Keratinocyte (primary cell): Measurements from ENCODE around the gene CCDC122. TPM values are rescaled to one million over a fixed set of nuclear protein-coding genes. Genes with fewer than 3 reads are reported as not detected.
A peak's percentile ranks its signal among the peaks of the same experiment; 100 is the strongest.

Experiments used
- DNase-seq: peaks from one replicate; pipeline ENCODE4 v3.0.0-alpha.2; 2011; ENCODE audit warnings: low read depth, missing footprints, low spot score
- FAIRE-seq: peaks from 2 replicates; lab custom pipeline; 2011; peaks lifted over from hg19 to GRCh38; lab: Jason Lieb, UNC
- H2AFZ ChIP-seq: 2 replicates; pipeline ENCODE4 v1.6.0; 2012; ENCODE audit warnings: low read length, control low read depth, inconsistent platforms; ENCODE audit not compliant: control insufficient read depth
- H3K27ac ChIP-seq: 2 replicates; pipeline ENCODE4 v1.5.1; 2011; ENCODE audit warnings: low read length; ENCODE audit not compliant: control insufficient read depth, insufficient read depth
- H3K27me3 ChIP-seq: 3 replicates; pipeline ENCODE4 v1.6.0; 2011; ENCODE audit warnings: low read length; ENCODE audit not compliant: control insufficient read depth, insufficient read depth; ENCODE audit errors: extremely low read depth
- H3K36me3 ChIP-seq, 2 experiments: 2 replicates in 1 of 2; 3 replicates in 1 of 2; pipeline ENCODE4 v1.5.1; 2011; ENCODE audit warnings: low read length in 2 of 2, mild to moderate bottlenecking in 1 of 2; ENCODE audit not compliant: control insufficient read depth in 2 of 2, insufficient read depth in 2 of 2; ENCODE audit errors: extremely low read depth in 1 of 2
- H3K4me1 ChIP-seq: 3 replicates; pipeline ENCODE4 v1.5.1; 2011; ENCODE audit warnings: low read length; ENCODE audit not compliant: control insufficient read depth, insufficient read depth; ENCODE audit errors: extremely low read depth
- H3K4me2 ChIP-seq: 3 replicates; pipeline ENCODE4 v1.6.0; 2011; ENCODE audit warnings: low read depth, low read length; ENCODE audit not compliant: control insufficient read depth, insufficient read depth; ENCODE audit errors: extremely low read depth
- H3K4me3 ChIP-seq, 3 experiments: fragments of 200-600 bp in 1 of 3; sonication (generic) in 1 of 3; 2 replicates in 2 of 3; 3 replicates in 1 of 3; pipeline ENCODE4 v1.5.1; 2011 to 2016; ENCODE audit warnings: low read length in 3 of 3, mild to moderate bottlenecking in 3 of 3, control low read depth in 2 of 3, inconsistent platforms in 1 of 3, low read depth in 1 of 3, mixed read lengths in 1 of 3, mixed run types in 1 of 3, moderate library complexity in 1 of 3; ENCODE audit not compliant: control insufficient read depth in 2 of 3, insufficient read depth in 2 of 3; ENCODE audit errors: extremely low read depth in 1 of 3
- H3K79me2 ChIP-seq: 2 replicates; pipeline ENCODE4 v1.6.0; 2012; ENCODE audit warnings: low read length; ENCODE audit not compliant: control insufficient read depth, insufficient read depth
- H3K9ac ChIP-seq: 3 replicates; pipeline ENCODE4 v1.6.0; 2011; ENCODE audit warnings: low read length; ENCODE audit not compliant: control insufficient read depth, insufficient read depth; ENCODE audit errors: extremely low read depth
- H3K9me1 ChIP-seq: 3 replicates; pipeline ENCODE4 v1.6.0; 2011; ENCODE audit warnings: low read length; ENCODE audit not compliant: control insufficient read depth, insufficient read depth; ENCODE audit errors: extremely low read depth
- H3K9me3 ChIP-seq: 2 replicates; pipeline ENCODE4 v1.5.1; 2012; ENCODE audit warnings: low read depth, low read length; ENCODE audit not compliant: control insufficient read depth
- H4K20me1 ChIP-seq: 3 replicates; pipeline ENCODE4 v1.6.0; 2011; ENCODE audit warnings: low read length; ENCODE audit not compliant: control insufficient read depth, insufficient read depth; ENCODE audit errors: extremely low read depth
- EZH2 ChIP-seq: IDR thresholded peaks from one replicate; pipeline ENCODE4 v1.6.1; 2012; ENCODE audit warnings: inconsistent platforms, mild to moderate bottlenecking, low read length, moderate library complexity
- dilution Hi-C: fragments of 300-500 bp; cut with MboI; formaldehyde crosslinking; loops from one replicate; pipeline ENCODE4 v1.7.0; 2020; ENCODE audit warnings: low sequenced_read_pairs; ENCODE audit not compliant: extremely low pct_ligation_motif_present
- polyA plus RNA-seq, 5 experiments: library from polyadenylated mRNA; depleted of rRNA in 3 of 5; stranded (reverse) in 3 of 5; stranded (forward) in 1 of 5; unstranded in 1 of 5; fragments of >200 nt; gene quantifications; 1 replicate in 1 of 5; 2 replicates in 3 of 5; 3 replicates in 1 of 5; pipeline versions ENCODE4 v1.2.1 to v1.2.3, GENCODE V29; 2011 to 2012; ENCODE audit warnings: missing spikeins in 2 of 5, low read depth in 1 of 5, low replicate concordance in 1 of 5
- TF ChIP-seq, protein P1 (sequence below), 3 experiments: IDR thresholded peaks in 1 of 3; conservative IDR thresholded peaks in 1 of 3; optimal IDR thresholded peaks in 1 of 3; 2 replicates in 2 of 3; 3 replicates in 1 of 3; pipeline versions ENCODE3 to v1.5.1; 2011; ENCODE audit warnings: low read length in 3 of 3, mild to moderate bottlenecking in 3 of 3, moderate library complexity in 2 of 3, control low read depth in 1 of 3, inconsistent platforms in 1 of 3; ENCODE audit not compliant: insufficient read depth in 2 of 3; ENCODE audit errors: extremely low read depth in 1 of 3

Gene CCDC122
- polyA plus RNA-seq, 1 donor (not counting 4 experiments of a cell fraction or from before 2014, with no cell fraction given) = 1.5 TPM

DNA sequence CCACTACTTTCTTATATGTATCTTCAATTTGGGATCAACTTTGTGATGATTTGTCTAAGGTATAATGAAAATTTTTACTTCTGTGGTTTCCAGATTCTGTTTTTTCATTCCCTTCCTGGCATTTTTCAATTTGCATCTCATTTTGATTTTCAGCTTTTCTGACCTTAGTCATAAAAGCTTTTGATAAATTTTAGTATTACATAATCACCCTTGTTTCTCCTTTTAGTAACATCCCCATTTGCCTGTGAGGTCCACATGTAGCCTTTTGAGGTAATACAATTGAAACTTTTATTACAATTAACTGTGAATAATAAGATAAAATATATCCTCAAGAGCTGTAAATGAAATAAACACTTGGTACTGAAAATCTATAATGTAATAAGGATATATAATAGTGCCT is 31.3 kb upstream of the CCDC122 start:
- Histone ChIP-seq H3K79me2 (no peaks in the 10 kb centered on the region), H3K4me1 (peaks cover 4% of the 10 kb centered on the region), H3K4me2 (no peak overlapping the region), H2AFZ (no peak overlapping the region), H4K20me1 (no peaks in the 10 kb centered on the region), H3K9me1 (no peaks in the 10 kb centered on the region), H3K9ac (no peak overlapping the region), H3K9me3 (no peaks in the 10 kb centered on the region), H3K27ac (no peak overlapping the region), H3K4me3 (no peak overlapping the region), H3K36me3 (no peaks in the 10 kb centered on the region), H3K27me3 (no peaks in the 10 kb centered on the region)
- DNase-seq = no peak
- no peak for FAIRE-seq
- no peak for TF ChIP-seq EZH2
- TF ChIP-seq, protein P1, sequence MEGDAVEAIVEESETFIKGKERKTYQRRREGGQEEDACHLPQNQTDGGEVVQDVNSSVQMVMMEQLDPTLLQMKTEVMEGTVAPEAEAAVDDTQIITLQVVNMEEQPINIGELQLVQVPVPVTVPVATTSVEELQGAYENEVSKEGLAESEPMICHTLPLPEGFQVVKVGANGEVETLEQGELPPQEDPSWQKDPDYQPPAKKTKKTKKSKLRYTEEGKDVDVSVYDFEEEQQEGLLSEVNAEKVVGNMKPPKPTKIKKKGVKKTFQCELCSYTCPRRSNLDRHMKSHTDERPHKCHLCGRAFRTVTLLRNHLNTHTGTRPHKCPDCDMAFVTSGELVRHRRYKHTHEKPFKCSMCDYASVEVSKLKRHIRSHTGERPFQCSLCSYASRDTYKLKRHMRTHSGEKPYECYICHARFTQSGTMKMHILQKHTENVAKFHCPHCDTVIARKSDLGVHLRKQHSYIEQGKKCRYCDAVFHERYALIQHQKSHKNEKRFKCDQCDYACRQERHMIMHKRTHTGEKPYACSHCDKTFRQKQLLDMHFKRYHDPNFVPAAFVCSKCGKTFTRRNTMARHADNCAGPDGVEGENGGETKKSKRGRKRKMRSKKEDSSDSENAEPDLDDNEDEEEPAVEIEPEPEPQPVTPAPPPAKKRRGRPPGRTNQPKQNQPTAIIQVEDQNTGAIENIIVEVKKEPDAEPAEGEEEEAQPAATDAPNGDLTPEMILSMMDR (optimal IDR thresholded peaks at IDR 0.05 in 1 of 3, IDR thresholded peaks at IDR 0.05 in 1 of 3, conservative IDR thresholded peaks at IDR 0.05 in 1 of 3; ENCODE audit: extremely low read depth in 1 of 3, insufficient read depth in 2 of 3, low read length in 3 of 3) = no peak
- dilution Hi-C loops = no loop called here

GRCh38 chr13:43908156-43909126 is 28.9 kb upstream of the CCDC122 start:
- H3K4me1 ChIP-seq = peaks cover 4% of the 10 kb centered on the region
- TF ChIP-seq, protein P1 (optimal IDR thresholded peaks at IDR 0.05 in 1 of 3, IDR thresholded peaks at IDR 0.05 in 1 of 3, conservative IDR thresholded peaks at IDR 0.05 in 1 of 3; ENCODE audit: extremely low read depth in 1 of 3, insufficient read depth in 2 of 3, low read length in 3 of 3) = peak in 2 of 3 experiments; percentile 19 to 27
- TF ChIP-seq EZH2 = no peak
- H4K20me1 ChIP-seq = no peaks in the 10 kb centered on the region
- H3K79me2 ChIP-seq = no peaks in the 10 kb centered on the region
- no peaks in the 10 kb centered on the region for H3K27me3 ChIP-seq
- H3K4me2 ChIP-seq = peak overlapping the region; percentile 22
- H3K36me3 ChIP-seq = no peaks in the 10 kb centered on the region
- dilution Hi-C loops = loop anchor here (10.0 kb wide), 1 partner anchor 546 kb away; no protein-coding TSS in a partner anchor
- H2AFZ ChIP-seq = no peak overlapping the region
- H3K4me3 ChIP-seq = no peak overlapping the region
- FAIRE-seq (peak; percentile 60), DNase-seq (no peak)
- H3K9me3 ChIP-seq = no peaks in the 10 kb centered on the region
- H3K27ac ChIP-seq = no peak overlapping the region
- H3K9ac ChIP-seq = peak overlapping the region; percentile 10
- no peaks in the 10 kb centered on the region for H3K9me1 ChIP-seq
